HG03575 (cell line): ENCODE results near the gene NKD2.

Experiments used
- ATAC-seq: cut with Tn5 transposase; IDR thresholded peaks from one replicate; pipeline ENCODE4 v1.9.1; 2021; ENCODE audit not compliant: unreplicated experiment, insufficient number of reproducible peaks, low FRiP score; ENCODE audit errors: extremely low read depth

NKD2 gene

GRCh38 chr5:1048861-1049838 is 40.5 kb downstream of the NKD2 start:
- no peak for ATAC-seq

DNA sequence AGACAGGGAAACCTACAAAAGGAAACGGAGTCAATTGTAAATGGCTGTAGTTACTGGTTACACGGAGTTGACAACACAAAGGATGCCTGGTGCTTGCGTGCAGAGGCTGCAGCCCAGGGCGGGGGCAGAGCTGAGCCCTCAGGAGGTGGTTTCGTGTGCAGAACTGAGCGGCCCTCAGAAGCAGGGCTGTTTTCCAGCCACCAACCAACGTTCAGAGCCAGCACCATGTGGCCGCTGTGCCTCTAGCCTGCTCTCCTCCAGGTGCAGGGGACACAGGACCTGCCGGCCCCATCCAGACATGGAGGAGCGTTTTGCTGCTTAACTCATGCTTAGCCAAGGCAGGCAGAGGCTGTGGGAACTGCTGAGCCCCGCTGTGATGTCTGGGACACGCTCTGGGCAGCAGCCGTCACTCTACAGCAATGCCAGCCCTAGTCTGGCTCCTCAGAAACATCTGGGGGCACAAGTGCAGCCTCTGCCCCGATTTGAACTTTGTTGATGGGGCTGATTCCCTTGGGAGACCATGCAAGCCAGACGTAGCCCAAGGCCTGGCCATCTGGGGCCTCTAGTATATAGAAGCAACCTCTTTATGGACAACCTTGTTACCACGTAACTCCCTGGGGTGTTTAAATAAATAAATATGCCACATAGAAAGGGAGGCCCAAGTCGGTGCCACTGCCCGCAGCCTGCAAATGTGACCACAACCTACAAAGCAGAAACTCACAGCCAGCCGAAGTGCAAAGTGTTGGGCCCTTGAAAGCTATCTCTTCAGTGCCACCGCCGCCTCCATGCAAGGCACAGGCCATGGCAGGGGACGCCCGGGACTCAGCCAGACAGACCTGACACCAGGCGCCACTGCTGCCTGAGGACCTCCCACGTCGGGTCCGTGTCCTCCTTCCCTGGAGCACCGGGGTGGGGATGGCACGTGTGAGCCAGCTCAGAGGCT is 42.1 kb downstream of the NKD2 start:
- no peak for ATAC-seq

DNA sequence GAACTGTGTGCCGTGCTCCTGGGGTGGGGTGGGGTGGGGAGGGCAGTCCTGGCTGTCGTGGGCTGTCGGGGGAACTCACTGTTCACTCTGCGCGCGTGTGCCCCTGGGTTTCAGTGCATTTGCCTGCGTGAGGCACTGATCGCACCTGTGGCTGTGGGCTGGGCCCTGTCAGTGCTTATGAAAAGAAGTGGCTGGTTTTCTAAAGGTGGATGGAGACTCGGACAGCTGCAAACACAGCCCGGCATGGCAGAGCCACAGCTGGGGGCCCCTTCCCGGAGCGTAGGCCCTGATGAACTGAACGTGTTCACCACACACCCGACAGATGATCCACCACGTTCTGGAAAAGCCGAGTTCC is 42.7 kb downstream of the NKD2 start:
- ATAC-seq: no peak

DNA sequence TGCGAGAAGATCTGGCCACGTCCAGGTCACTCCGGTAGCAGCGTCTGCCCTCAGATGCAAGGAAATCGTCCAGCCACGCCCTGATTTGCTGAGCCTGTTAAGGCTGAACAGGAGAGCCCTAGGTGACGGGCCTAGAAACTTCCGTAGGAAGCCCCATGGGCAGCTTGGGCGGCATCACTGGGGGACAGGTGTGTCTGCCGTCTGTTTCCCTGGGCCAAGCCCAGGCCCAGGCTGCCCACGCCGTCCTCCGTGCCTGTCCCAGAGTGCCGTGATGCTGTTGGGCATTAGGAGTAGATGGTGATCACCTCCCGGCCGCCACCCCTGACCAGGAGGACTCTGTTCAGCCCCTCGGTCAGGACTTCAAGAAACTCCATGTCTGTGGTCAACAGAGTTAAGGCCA is 43.5 kb downstream of the NKD2 start:
- ATAC-seq: no peak

DNA sequence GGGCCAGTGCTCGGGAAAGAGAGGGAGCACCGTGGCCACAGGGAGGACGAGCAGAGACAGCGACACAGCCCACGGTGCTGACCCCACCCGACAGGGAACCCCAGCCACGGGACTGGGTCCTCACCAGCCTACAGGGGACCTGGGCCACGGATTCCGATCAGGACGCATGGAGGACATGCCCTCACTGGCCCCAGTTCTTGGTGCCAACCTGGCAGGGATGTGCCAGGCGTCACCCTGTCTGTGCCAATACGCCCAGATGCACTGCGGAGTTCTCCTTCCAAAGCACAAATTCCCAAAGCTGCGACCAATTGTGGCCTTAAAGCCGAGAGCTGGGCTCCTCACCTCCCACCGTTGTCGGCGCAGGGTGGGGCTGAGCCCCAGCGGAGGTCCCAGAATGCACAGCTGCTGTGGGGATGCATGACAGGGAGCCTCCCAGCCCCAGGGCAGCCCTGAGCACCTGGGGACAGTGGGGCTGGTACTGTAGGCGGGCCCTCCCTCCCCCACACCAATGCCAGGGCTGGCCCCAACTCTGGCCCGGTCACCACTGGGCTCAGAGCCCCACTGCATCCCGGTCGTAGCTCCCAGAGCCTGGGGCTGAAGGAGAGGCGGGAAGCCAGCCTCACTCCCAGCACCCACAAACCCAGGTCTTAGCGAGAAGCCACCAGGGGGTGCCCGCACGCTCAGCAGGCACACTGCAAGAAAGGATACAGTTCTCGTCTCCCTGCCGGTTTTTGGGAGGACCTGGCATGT is 44.2 kb downstream of the NKD2 start:
- no peak for ATAC-seq

DNA sequence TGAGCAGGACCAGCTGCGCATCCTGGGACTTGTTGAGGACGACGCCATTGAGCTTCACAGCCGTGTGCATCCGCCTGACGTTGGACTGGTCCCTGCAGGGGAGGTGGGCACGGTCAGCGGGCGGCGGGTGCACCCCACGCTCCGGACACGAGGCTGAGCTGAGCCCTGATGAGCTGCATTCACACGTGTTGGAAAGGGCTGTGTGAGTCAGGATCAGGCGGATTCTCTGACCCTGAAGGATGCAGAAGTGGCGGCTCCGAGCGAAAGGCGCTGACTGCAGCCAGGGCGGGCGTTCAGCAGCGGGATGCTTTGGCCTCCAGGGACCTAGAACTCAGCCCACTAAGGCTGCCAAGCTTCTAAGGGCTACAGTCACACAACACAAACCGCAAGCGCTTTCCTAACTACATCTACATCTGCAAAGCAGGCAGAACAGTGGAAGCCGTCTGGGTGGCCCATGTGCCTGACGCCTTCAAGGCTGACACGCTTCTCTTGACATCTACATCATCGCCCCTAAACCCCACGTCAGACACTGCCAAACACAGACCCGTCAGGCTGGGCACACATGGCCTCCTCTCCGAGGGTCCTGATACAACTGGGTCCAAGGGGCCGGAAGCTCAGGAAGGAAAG is 44.9 kb downstream of the NKD2 start:
- no peak for ATAC-seq

GRCh38 chr5:1054018-1054798 is 45.6 kb downstream of the NKD2 start:
- ATAC-seq: no peak

GRCh38 chr5:1054799-1055775 is 46.5 kb downstream of the NKD2 start:
- no peak for ATAC-seq

DNA sequence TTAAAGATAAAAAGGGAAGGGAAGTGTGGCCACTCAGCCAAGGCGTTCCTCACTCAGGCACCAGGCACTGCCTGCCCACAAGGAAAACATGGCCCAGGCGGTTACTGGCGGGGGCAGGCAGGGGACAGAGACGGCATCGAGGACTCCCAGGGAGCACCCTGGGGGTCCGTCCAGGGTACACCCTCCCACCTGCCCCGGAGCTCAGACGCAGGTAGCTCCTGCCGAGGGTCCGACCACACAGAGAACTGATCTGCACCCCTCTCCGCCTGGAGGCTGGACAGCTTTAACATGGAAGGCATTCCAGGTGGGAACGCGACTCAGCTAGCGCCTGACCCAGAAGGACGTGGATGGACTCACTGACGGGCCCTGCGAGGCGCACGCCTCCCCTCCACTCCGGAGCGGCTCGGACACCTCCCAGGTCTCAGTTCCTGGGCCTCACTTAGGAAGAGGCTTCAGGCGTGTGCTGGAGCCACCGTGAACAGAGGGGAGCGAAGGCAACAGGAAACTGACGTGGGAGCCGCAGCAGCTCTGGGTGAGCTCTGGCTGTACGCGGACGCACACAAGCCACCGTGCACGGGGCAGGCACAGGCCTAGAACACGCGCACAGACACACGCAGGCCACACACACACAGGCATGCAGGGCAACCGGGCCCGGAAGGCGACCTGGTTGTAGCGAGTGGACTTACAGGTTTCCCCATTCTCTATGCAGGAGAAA is 47.5 kb downstream of the NKD2 start:
- no peak for ATAC-seq

GRCh38 chr5:1056611-1057484 is 48.2 kb downstream of the NKD2 start:
- no peak for ATAC-seq

- ATAC-seq: no peak
Measured at GRCh38 chr5:1057485-1058082, 49.0 kb downstream of the NKD2 start.

DNA sequence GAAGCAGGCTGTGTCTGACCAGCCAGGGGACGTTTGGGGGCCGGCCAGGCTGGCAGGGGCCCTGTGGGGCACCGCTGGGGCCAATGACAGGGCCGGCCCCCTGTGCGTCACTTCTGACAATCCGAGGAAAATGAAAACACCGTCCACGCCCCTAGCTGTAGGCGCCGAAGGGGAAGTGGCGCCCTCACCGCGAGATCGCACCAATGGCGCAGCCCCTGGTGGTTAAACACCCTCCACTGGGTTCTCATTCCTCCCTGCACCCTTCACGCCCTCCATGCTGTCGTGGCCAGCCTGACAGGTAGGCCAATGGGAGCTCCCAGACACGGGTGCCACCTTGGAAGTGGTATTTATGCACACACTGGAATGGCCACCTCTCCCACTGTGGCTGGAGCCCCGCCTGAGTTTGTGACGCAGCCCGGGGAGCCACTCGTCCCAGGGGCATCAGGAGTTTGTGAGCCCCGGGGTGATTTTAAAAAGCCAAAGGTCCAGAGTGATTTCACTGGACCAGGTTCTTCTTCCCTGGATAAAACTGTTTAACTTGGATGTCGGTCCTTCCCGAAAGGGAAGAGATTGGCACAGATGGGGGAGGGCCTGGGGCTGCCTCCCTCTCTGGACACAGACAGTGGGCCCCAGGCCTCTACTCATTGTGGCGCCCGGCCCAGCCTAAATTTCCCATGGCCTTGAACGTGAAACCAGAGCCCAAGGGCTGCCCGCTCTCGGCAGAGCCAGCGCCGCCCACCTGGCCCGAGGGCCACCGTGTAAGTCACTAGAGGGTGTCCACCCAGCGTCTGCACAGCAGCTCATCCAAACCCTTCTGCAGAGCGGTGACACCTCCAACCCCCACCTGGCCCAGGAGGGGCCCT is 49.7 kb downstream of the NKD2 start:
- ATAC-seq: no peak

- ATAC-seq: no peak
Measured at GRCh38 chr5:1058988-1059883, 50.6 kb downstream of the NKD2 start.
